ENCODE measurements around the gene CACNB4. TPM values are rescaled to one million over a fixed set of nuclear protein-coding genes. Genes with fewer than 3 reads are reported as not detected.

Gene CACNB4
- total RNA-seq, 2 experiments from 2014 or later: 0.06 to 0.76 TPM

GRCh38 chr2:151984424-151985083 is 114.3 kb downstream of the CACNB4 start:
- H3K4me2 ChIP-seq (ENCODE audit: low read length): no peak overlapping the region
- no peaks in the 10 kb centered on the region for H3K9me3 ChIP-seq (ENCODE audit: low read length)
- no peaks in the 10 kb centered on the region for H4K20me1 ChIP-seq (ENCODE audit: insufficient read depth, low read length)
- TF ChIP-seq, protein P1, sequence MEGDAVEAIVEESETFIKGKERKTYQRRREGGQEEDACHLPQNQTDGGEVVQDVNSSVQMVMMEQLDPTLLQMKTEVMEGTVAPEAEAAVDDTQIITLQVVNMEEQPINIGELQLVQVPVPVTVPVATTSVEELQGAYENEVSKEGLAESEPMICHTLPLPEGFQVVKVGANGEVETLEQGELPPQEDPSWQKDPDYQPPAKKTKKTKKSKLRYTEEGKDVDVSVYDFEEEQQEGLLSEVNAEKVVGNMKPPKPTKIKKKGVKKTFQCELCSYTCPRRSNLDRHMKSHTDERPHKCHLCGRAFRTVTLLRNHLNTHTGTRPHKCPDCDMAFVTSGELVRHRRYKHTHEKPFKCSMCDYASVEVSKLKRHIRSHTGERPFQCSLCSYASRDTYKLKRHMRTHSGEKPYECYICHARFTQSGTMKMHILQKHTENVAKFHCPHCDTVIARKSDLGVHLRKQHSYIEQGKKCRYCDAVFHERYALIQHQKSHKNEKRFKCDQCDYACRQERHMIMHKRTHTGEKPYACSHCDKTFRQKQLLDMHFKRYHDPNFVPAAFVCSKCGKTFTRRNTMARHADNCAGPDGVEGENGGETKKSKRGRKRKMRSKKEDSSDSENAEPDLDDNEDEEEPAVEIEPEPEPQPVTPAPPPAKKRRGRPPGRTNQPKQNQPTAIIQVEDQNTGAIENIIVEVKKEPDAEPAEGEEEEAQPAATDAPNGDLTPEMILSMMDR (conservative IDR thresholded peaks at IDR 0.05; ENCODE audit: low read length): no peak
- TF ChIP-seq EZH2phosphoT487 (IDR thresholded peaks at IDR 0.05; ENCODE audit: borderline replicate concordance, low read depth, low read length): no peak
- intact Hi-C loops (cut with micrococcal nuclease; ENCODE audit: unreplicated experiment): no loop called here
- no peak overlapping the region for H3K27ac ChIP-seq (ENCODE audit: low read depth, low read length, poor library complexity, severe bottlenecking)
- BruUV-seq (replicated peaks): no TSS peak
- no peak overlapping the region for H3K4me3 ChIP-seq (ENCODE audit: low read depth, low read length, poor library complexity, severe bottlenecking)
- ChIA-PET POLR2A (interaction anchor here (0.7 kb wide), 1 partner anchor 147 kb away, joined by 3 read pairs; no protein-coding TSS in a partner anchor), CTCF (ENCODE audit: unreplicated experiment) (no interaction called here)
- H3K4me1 ChIP-seq (ENCODE audit: insufficient read depth, low read length, poor library complexity, severe bottlenecking): no peaks in the 10 kb centered on the region
- no peak overlapping the region for H2AFZ ChIP-seq (ENCODE audit: low read length)
- H3K36me3 ChIP-seq (ENCODE audit: insufficient read depth, low read length): no peaks in the 10 kb centered on the region
- DNase-seq (ENCODE audit: low spot score): no peak
- no peaks in the 10 kb centered on the region for H3K79me2 ChIP-seq (ENCODE audit: insufficient read depth, low read depth, low read length)
- no peaks in the 10 kb centered on the region for H3K9me2 ChIP-seq (ENCODE audit: insufficient read depth, low read length)

DNA sequence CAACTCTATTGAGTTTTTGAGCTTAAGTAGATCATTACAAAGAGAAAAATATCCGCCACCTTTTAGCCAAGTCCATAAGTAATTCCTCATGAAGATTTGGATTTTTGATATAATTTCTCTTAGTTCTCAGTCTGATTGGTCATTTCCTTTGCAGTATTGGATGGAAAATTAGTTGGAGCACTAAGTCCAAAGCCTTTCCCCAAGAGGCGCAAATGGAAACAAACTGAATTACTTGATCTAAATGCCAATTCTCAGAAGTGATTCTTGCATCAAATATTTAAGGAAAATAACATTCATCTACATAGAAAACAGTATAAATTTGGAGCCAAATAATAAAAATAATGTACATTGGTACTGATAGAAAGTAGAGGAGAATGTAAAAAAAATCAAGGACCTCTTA is 115.6 kb downstream of the CACNB4 start:
- Histone ChIP-seq H3K79me2 (ENCODE audit: insufficient read depth, low read depth, low read length) (no peaks in the 10 kb centered on the region), H2AFZ (ENCODE audit: low read length) (no peak overlapping the region), H3K36me3 (ENCODE audit: insufficient read depth, low read length) (no peaks in the 10 kb centered on the region), H3K9me2 (ENCODE audit: insufficient read depth, low read length) (no peaks in the 10 kb centered on the region), H3K4me2 (ENCODE audit: low read length) (no peak overlapping the region), H4K20me1 (ENCODE audit: insufficient read depth, low read length) (no peaks in the 10 kb centered on the region), H3K4me3 (ENCODE audit: low read depth, low read length, poor library complexity, severe bottlenecking) (no peak overlapping the region), H3K9me3 (ENCODE audit: low read length) (no peaks in the 10 kb centered on the region), H3K27ac (ENCODE audit: low read depth, low read length, poor library complexity, severe bottlenecking) (no peak overlapping the region), H3K4me1 (ENCODE audit: insufficient read depth, low read length, poor library complexity, severe bottlenecking) (no peaks in the 10 kb centered on the region)
- POLR2A ChIA-PET: no interaction called here
- intact Hi-C loops (cut with micrococcal nuclease; ENCODE audit: unreplicated experiment): no loop called here
- TF ChIP-seq EZH2phosphoT487 (IDR thresholded peaks at IDR 0.05; ENCODE audit: borderline replicate concordance, low read depth, low read length): no peak
- TF ChIP-seq, protein P1 (conservative IDR thresholded peaks at IDR 0.05; ENCODE audit: low read length): no peak
- CTCF ChIA-PET (ENCODE audit: unreplicated experiment): no interaction called here
- no TSS peak for BruUV-seq (replicated peaks)
- DNase-seq (ENCODE audit: low spot score): no peak

DNA sequence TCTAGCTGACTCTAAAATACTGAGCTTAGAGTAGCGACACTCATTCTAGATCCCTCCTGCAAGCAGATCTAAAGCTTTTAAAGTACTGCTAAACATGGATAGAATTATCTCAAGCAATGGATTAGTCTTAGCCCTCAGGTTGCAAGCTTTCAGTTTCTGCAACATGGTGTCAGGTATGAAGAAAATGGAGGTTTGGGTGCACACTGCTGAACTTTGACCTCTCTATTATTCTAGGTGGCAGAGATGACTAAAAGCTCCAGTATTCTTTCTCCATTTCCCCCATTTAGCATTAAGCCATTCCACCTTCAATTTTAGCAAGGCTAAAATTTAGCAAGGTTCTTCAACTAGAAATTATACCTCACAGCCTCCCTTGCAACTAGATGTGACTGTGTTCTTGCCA is 117.0 kb downstream of the CACNB4 start:
- BruUV-seq (replicated peaks): no TSS peak
- intact Hi-C loops (cut with micrococcal nuclease; ENCODE audit: unreplicated experiment): no loop called here

More for the DNA sequence above, 117.0 kb downstream of the CACNB4 start:
- H4K20me1 ChIP-seq (ENCODE audit: insufficient read depth, low read length): no peaks in the 10 kb centered on the region
- POLR2A ChIA-PET: interaction anchor here (0.6 kb wide), 1 partner anchor 19 kb away, joined by 4 read pairs; no protein-coding TSS in a partner anchor
- no peaks in the 10 kb centered on the region for H3K36me3 ChIP-seq (ENCODE audit: insufficient read depth, low read length)
- H3K79me2 ChIP-seq (ENCODE audit: insufficient read depth, low read depth, low read length): no peaks in the 10 kb centered on the region
- TF ChIP-seq, protein P1 (conservative IDR thresholded peaks at IDR 0.05; ENCODE audit: low read length): no peak
- TF ChIP-seq EZH2phosphoT487 (IDR thresholded peaks at IDR 0.05; ENCODE audit: borderline replicate concordance, low read depth, low read length): no peak
- CTCF ChIA-PET (ENCODE audit: unreplicated experiment): interaction anchor here (0.7 kb wide), 1 partner anchor 122 kb away, joined by 4 read pairs; no protein-coding TSS in a partner anchor
- H3K9me3 ChIP-seq (ENCODE audit: low read length): no peaks in the 10 kb centered on the region
- no peak overlapping the region for H2AFZ ChIP-seq (ENCODE audit: low read length)
- no peaks in the 10 kb centered on the region for H3K4me1 ChIP-seq (ENCODE audit: insufficient read depth, low read length, poor library complexity, severe bottlenecking)
- H3K4me3 ChIP-seq (ENCODE audit: low read depth, low read length, poor library complexity, severe bottlenecking): no peak overlapping the region
- H3K27ac ChIP-seq (ENCODE audit: low read depth, low read length, poor library complexity, severe bottlenecking): no peak overlapping the region
- no peak for DNase-seq (ENCODE audit: low spot score)
- no peak overlapping the region for H3K4me2 ChIP-seq (ENCODE audit: low read length)
- no peaks in the 10 kb centered on the region for H3K9me2 ChIP-seq (ENCODE audit: insufficient read depth, low read length)

Data from OCI-LY7 (cell line).